HCT116 (cell line): Measurements from ENCODE around the gene GPATCH8. TPM values are rescaled to one million over a fixed set of nuclear protein-coding genes. Genes with fewer than 3 reads are reported as not detected.

Source experiments
- ATAC-seq: fragments of 200-7000 bp; cut with Tn5 transposase; 2 replicates; pipeline ENCODE4 v1.9.1; 2020; ENCODE audit warnings: mild to moderate bottlenecking, moderate library complexity
- BruUV-seq: library from RNA; stranded (reverse); fragments of 400-500 nt; replicated peaks from 2 replicates; lab custom pipeline; 2021; lab: Mats Ljungman, UMichigan
- CTCF ChIA-PET: fragments of 300-600 bp; sonication (Branson Sonifier 250); formaldehyde crosslinking; loops from one replicate; lab custom pipeline; 2021; ENCODE audit warnings: antibody characterized with exemption; lab: Charles Lee
- POLR2A ChIA-PET: fragments of 300-600, 350-600 bp; sonication (Branson Sonifier 250); formaldehyde crosslinking; loops from one replicate; lab custom pipeline; 2021; ENCODE audit warnings: antibody characterized with exemption; lab: Charles Lee
- RAD21 ChIA-PET, 2 experiments: fragments of 300-600 bp; sonication (Branson Sonifier 250); formaldehyde crosslinking; loops; one replicate each; lab custom pipeline; 2023; ENCODE audit warnings: low total read pairs in 2 of 2; ENCODE audit not compliant: uncharacterized antibody in 2 of 2, unreplicated experiment in 2 of 2, low non-redundant PET in 1 of 2; lab: Charles Lee
- DNase-seq: peaks from one replicate; pipeline ENCODE4 v3.0.0-alpha.2; 2010; ENCODE audit warnings: low read depth, low spot score
- H2AFZ ChIP-seq: fragments of 200-600 bp; shearing (Covaris generic), sonication (generic); 2 replicates; pipeline ENCODE4 v1.6.1; 2017; ENCODE audit warnings: low read depth, mixed run types, mixed read lengths, antibody characterized with exemption, low read length; ENCODE audit not compliant: poor library complexity, severe bottlenecking
- H3K27ac ChIP-seq: 2 replicates; pipeline ENCODE4 v1.5.1; 2012; ENCODE audit warnings: low read depth, low read length
- H3K27me3 ChIP-seq: fragments of 200-600 bp; sonication (generic); 2 replicates; pipeline ENCODE4 v1.6.1; 2016; ENCODE audit warnings: mixed run types, low read length, mixed read lengths; ENCODE audit not compliant: insufficient read depth
- H3K36me3 ChIP-seq, 2 experiments: fragments of 200-500 bp in 1 of 2; fragments of 200-600 bp in 1 of 2; sonication (Bioruptor generic) in 1 of 2; sonication (generic) in 1 of 2; 2 replicates each; pipeline versions ENCODE4 v1.5.1 to v1.6.1; 2014 to 2016; ENCODE audit warnings: low read length in 2 of 2, inconsistent platforms in 1 of 2, mixed read lengths in 1 of 2, mixed run types in 1 of 2; ENCODE audit not compliant: insufficient read depth in 2 of 2, control insufficient read depth in 1 of 2
- H3K4me1 ChIP-seq, 2 experiments: fragments of 200-600 bp in 1 of 2; sonication (generic) in 1 of 2; 2 replicates each; pipeline versions ENCODE4 v1.5.1 to v1.6.1; 2012 to 2017; ENCODE audit warnings: low read length in 2 of 2, inconsistent platforms in 1 of 2, mild to moderate bottlenecking in 1 of 2, mixed read lengths in 1 of 2, mixed run types in 1 of 2, moderate library complexity in 1 of 2; ENCODE audit not compliant: insufficient read depth in 2 of 2, control insufficient read depth in 1 of 2
- H3K4me2 ChIP-seq: fragments of 200-600 bp; sonication (generic); 2 replicates; pipeline ENCODE4 v1.6.1; 2017; ENCODE audit warnings: mixed run types, low read length, mixed read lengths
- H3K4me3 ChIP-seq, 2 experiments: fragments of 200-600 bp in 1 of 2; sonication (generic) in 1 of 2; replicated peaks in 1 of 2; 2 replicates each; pipeline ENCODE4 v1.5.1; 2011 to 2016; ENCODE audit warnings: low read length in 2 of 2, control low read depth in 1 of 2, low read depth in 1 of 2, mild to moderate bottlenecking in 1 of 2, mixed read lengths in 1 of 2, mixed run types in 1 of 2
- H3K79me2 ChIP-seq: fragments of 200-600 bp; sonication (generic); 2 replicates; pipeline ENCODE4 v1.6.1; 2017; ENCODE audit warnings: mild to moderate bottlenecking, mixed run types, low read length, moderate library complexity, mixed read lengths; ENCODE audit not compliant: insufficient read depth
- H3K9ac ChIP-seq: fragments of 200-600 bp; sonication (generic); 2 replicates; pipeline ENCODE4 v1.6.1; 2016; ENCODE audit warnings: low read length, mixed read lengths
- H3K9me2 ChIP-seq: fragments of 200-600 bp; sonication (generic), shearing (Covaris generic); 2 replicates; pipeline ENCODE4 v1.6.1; 2017; ENCODE audit warnings: mixed run types, mild to moderate bottlenecking, moderate library complexity; ENCODE audit not compliant: insufficient read depth
- H3K9me3 ChIP-seq, 2 experiments: fragments of 200-500 bp in 1 of 2; fragments of 200-600 bp in 1 of 2; sonication (Bioruptor generic) in 1 of 2; sonication (generic) in 1 of 2; 2 replicates each; pipeline ENCODE4 v1.6.1; 2014 to 2017; ENCODE audit warnings: low read length in 2 of 2, mixed read lengths in 2 of 2, inconsistent platforms in 1 of 2, low read depth in 1 of 2, mild to moderate bottlenecking in 1 of 2, mixed run types in 1 of 2, moderate library complexity in 1 of 2; ENCODE audit not compliant: control insufficient read depth in 1 of 2, insufficient read depth in 1 of 2
- H4K20me1 ChIP-seq: fragments of 200-600 bp; sonication (generic), shearing (Covaris generic); 2 replicates; pipeline ENCODE4 v1.6.1; 2017; ENCODE audit warnings: mixed run types, mild to moderate bottlenecking, moderate library complexity; ENCODE audit not compliant: insufficient read depth
- ATF3 ChIP-seq: IDR thresholded peaks from 2 replicates; pipeline ENCODE4 v1.6.1; 2012
- CBX3 ChIP-seq: IDR thresholded peaks from 2 replicates; pipeline ENCODE4 v1.6.1; 2012; ENCODE audit warnings: low read depth
- EGR1 ChIP-seq: IDR thresholded peaks from 2 replicates; pipeline ENCODE4 v1.6.1; 2012; ENCODE audit warnings: low read depth
- EZH2phosphoT487 ChIP-seq: fragments of 200-600 bp; IDR thresholded peaks from 2 replicates; pipeline ENCODE4 v1.6.1; 2018; ENCODE audit warnings: antibody characterized with exemption, borderline replicate concordance
- FOSL1 ChIP-seq: IDR thresholded peaks from 2 replicates; pipeline ENCODE4 v1.6.1; 2012; ENCODE audit warnings: low read depth
- JUND ChIP-seq: IDR thresholded peaks from 2 replicates; pipeline ENCODE4 v1.6.1; 2012
- MAX ChIP-seq: IDR thresholded peaks from 2 replicates; pipeline ENCODE4 v1.6.1; 2012
- POLR2A ChIP-seq: IDR thresholded peaks from 2 replicates; pipeline ENCODE4 v1.7.0; 2011; ENCODE audit warnings: borderline replicate concordance; ENCODE audit not compliant: insufficient read depth, insufficient read length; ENCODE audit errors: extremely low read depth
- POLR2AphosphoS5 ChIP-seq: IDR thresholded peaks from 2 replicates; pipeline ENCODE4 v1.6.1; 2011; ENCODE audit warnings: mild to moderate bottlenecking, low read depth, low read length, moderate library complexity
- RAD21 ChIP-seq: IDR thresholded peaks from 2 replicates; pipeline ENCODE4 v1.6.1; 2012; ENCODE audit warnings: low read depth, mild to moderate bottlenecking
- REST ChIP-seq: IDR thresholded peaks from 2 replicates; pipeline ENCODE4 v1.6.1; 2012; ENCODE audit warnings: low read depth
- SRF ChIP-seq: IDR thresholded peaks from 2 replicates; pipeline ENCODE4 v1.6.1; 2012; ENCODE audit warnings: low read depth
- YY1 ChIP-seq: IDR thresholded peaks from 2 replicates; pipeline ENCODE4 v1.6.1; 2011; ENCODE audit warnings: low read length, low read depth, moderate library complexity, mild to moderate bottlenecking; ENCODE audit not compliant: insufficient replicate concordance; ENCODE audit errors: extremely low read depth
- ZFX ChIP-seq: fragments of 450-650 bp; IDR thresholded peaks from 2 replicates; pipeline ENCODE4 v1.6.1; 2017
- ZNF274 ChIP-seq: fragments of 200-500 bp; sonication (Bioruptor generic); IDR thresholded peaks from 2 replicates; pipeline ENCODE4 v1.6.1; 2014; ENCODE audit warnings: mild to moderate bottlenecking, low read depth, low read length, inconsistent platforms
- intact Hi-C: fragments of 100-400 bp; cut with micrococcal nuclease; formaldehyde crosslinking; loops from 2 replicates; pipeline ENCODE4 v1.10.0; 2022
- total RNA-seq: library from RNA; stranded (reverse); gene quantifications from one replicate; pipeline ENCODE4 v1.2.1, GENCODE V29; 2021; ENCODE audit not compliant: unreplicated experiment

GPATCH8 gene
- total RNA-seq, 1 experiment from 2014 or later = 28.7 TPM

GRCh38 chr17:44397479-44398440 lies 105.4 kb downstream of the GPATCH8 start:
- Histone ChIP-seq H3K9ac (no peak overlapping the region), H3K9me2 (no peaks in the 10 kb centered on the region), H3K4me2 (no peak overlapping the region), H3K4me3 (no peak overlapping the region), H2AFZ (no peak overlapping the region), H4K20me1 (no peaks in the 10 kb centered on the region), H3K4me1 (no peaks in the 10 kb centered on the region), H3K27ac (no peak overlapping the region), H3K79me2 (no peaks in the 10 kb centered on the region), H3K36me3 (peaks cover 15 to 21% of the 10 kb centered on the region in 2 experiments; a peak in 3 of 4 replicates), H3K9me3 (no peaks in the 10 kb centered on the region), H3K27me3 (no peaks in the 10 kb centered on the region)
- BruUV-seq = no TSS peak
- DNase-seq (no peak), ATAC-seq (no peak)
- CTCF ChIA-PET = interaction anchor here (0.8 kb wide), 1 partner anchor 126 kb away, joined by 4 read pairs; no protein-coding TSS in a partner anchor
- intact Hi-C loops = no loop called here
- TF ChIP-seq EZH2phosphoT487 (no peak), REST (no peak), FOSL1 (no peak), CBX3 (no peak), ZNF274 (no peak), RAD21 (no peak), MAX (no peak), ATF3 (no peak), SRF (no peak), POLR2AphosphoS5 (no peak), EGR1 (no peak), POLR2A (no peak), YY1 (no peak), ZFX (no peak), JUND (no peak)
- RAD21 ChIA-PET = no interaction called here
- POLR2A ChIA-PET = no interaction called here
